ENCODE results near the gene S100A9. TPM values are rescaled to one million over a fixed set of nuclear protein-coding genes. Genes with fewer than 3 reads are reported as not detected.

S100A9 gene
- total RNA-seq, 1 experiment from 2014 or later = 0.59 TPM

GRCh38 chr1:153368495-153368894, 10.8 kb downstream of the S100A9 start:
- intact Hi-C loops (cut with micrococcal nuclease) = no loop called here
- no TSS peak for BruUV-seq (replicated peaks)
- ChIA-PET CTCF (no interaction called here), RAD21 (ENCODE audit: low non-redundant PET in 1 of 2, low total read pairs in 2 of 2, uncharacterized antibody in 2 of 2, unreplicated experiment in 2 of 2) (no interaction called here), POLR2A (no interaction called here)
- no peaks in the 10 kb centered on the region for H3K79me2 ChIP-seq (ENCODE audit: insufficient read depth, low read length)
- no peak overlapping the region for H3K9ac ChIP-seq (ENCODE audit: low read length)
- H4K20me1 ChIP-seq (ENCODE audit: insufficient read depth) = no peaks in the 10 kb centered on the region
- no peaks in the 10 kb centered on the region for H3K9me2 ChIP-seq (ENCODE audit: insufficient read depth)
- DNase-seq (ENCODE audit: low read depth, low spot score) (no peak), ATAC-seq (no peak)
- no peaks in the 10 kb centered on the region for H3K36me3 ChIP-seq (ENCODE audit: control insufficient read depth in 1 of 2, insufficient read depth in 2 of 2, low read length in 2 of 2)
- H3K4me2 ChIP-seq (ENCODE audit: low read length) = no peak overlapping the region
- TF ChIP-seq POLR2AphosphoS5 (IDR thresholded peaks at IDR 0.05; ENCODE audit: low read depth, low read length) (no peak), ZBTB33 (IDR thresholded peaks at IDR 0.05; ENCODE audit: extremely low read depth, insufficient replicate concordance, low read length) (no peak), CEBPB (IDR thresholded peaks at IDR 0.05; ENCODE audit: low read depth) (no peak), MAX (IDR thresholded peaks at IDR 0.05) (no peak), YY1 (IDR thresholded peaks at IDR 0.05; ENCODE audit: extremely low read depth, insufficient replicate concordance, low read depth, low read length) (no peak), RAD21 (IDR thresholded peaks at IDR 0.05; ENCODE audit: low read depth) (no peak), ZNF274 (IDR thresholded peaks at IDR 0.05; ENCODE audit: low read depth, low read length) (no peak), FOSL1 (IDR thresholded peaks at IDR 0.05; ENCODE audit: low read depth) (no peak), POLR2A (IDR thresholded peaks at IDR 0.05; ENCODE audit: borderline replicate concordance, extremely low read depth, insufficient read depth, insufficient read length) (no peak), CTCF (IDR thresholded peaks at IDR 0.05 in 2 of 3, conservative IDR thresholded peaks at IDR 0.05 in 1 of 3; ENCODE audit: borderline replicate concordance in 1 of 3, insufficient read depth in 1 of 3, low read depth in 2 of 3, low read length in 2 of 3) (no peak), EZH2 (IDR thresholded peaks at IDR 0.05) (no peak), SP1 (IDR thresholded peaks at IDR 0.05; ENCODE audit: low read depth) (no peak), CBX3 (IDR thresholded peaks at IDR 0.05; ENCODE audit: low read depth) (no peak), SIN3A (IDR thresholded peaks at IDR 0.05; ENCODE audit: low read depth) (no peak), JUND (IDR thresholded peaks at IDR 0.05) (no peak), REST (IDR thresholded peaks at IDR 0.05; ENCODE audit: low read depth) (no peak), ATF3 (IDR thresholded peaks at IDR 0.05) (no peak), TCF7L2 (IDR thresholded peaks at IDR 0.05; ENCODE audit: borderline replicate concordance, extremely low read depth, insufficient read depth, insufficient read length) (no peak)
- H3K9me3 ChIP-seq (ENCODE audit: control insufficient read depth in 1 of 2, insufficient read depth in 1 of 2, low read depth in 1 of 2, low read length in 2 of 2) = no peaks in the 10 kb centered on the region
- no peaks in the 10 kb centered on the region for H3K4me1 ChIP-seq (ENCODE audit: control insufficient read depth in 1 of 2, insufficient read depth in 2 of 2, low read length in 2 of 2)
- no peak overlapping the region for H3K27ac ChIP-seq (ENCODE audit: low read depth, low read length)
- peaks cover 30% of the 10 kb centered on the region for H3K27me3 ChIP-seq (ENCODE audit: insufficient read depth, low read length)
- H3K4me3 ChIP-seq (replicated peaks in 1 of 2; ENCODE audit: low read depth in 1 of 2, low read length in 2 of 2) = no peak overlapping the region
- no peak overlapping the region for H2AFZ ChIP-seq (ENCODE audit: low read depth, low read length, poor library complexity, severe bottlenecking)
